A549 (cell line): ENCODE results near the gene SAP25.

Source experiments
- CHD4 ChIP-seq: fragments of 200-600 bp; sonication (generic); IDR thresholded peaks from 2 replicates; pipeline ENCODE4 v1.6.1; 2016; ENCODE audit warnings: antibody characterized with exemption, mild to moderate bottlenecking, borderline replicate concordance
- EHMT2 ChIP-seq: fragments of 200-600 bp; sonication (generic); IDR thresholded peaks from 2 replicates; pipeline ENCODE4 v1.6.1; 2016; ENCODE audit warnings: antibody characterized with exemption, low read depth, mild to moderate bottlenecking, moderate library complexity
- ESRRA ChIP-seq: fragments of 150-350 bp; IDR thresholded peaks from 2 replicates; pipeline ENCODE4 v1.6.1; 2014; ENCODE audit warnings: mild to moderate bottlenecking, low read length, borderline replicate concordance
- JUN ChIP-seq, 2 experiments: fragments of >200 bp; sonication (Bioruptor Twin); formaldehyde crosslinking; IDR thresholded peaks; 2 replicates in 1 of 2; 3 replicates in 1 of 2; pipeline ENCODE4 v1.6.1; 2016 to 2017
- KDM1A ChIP-seq: fragments of 200-600 bp; sonication (generic); IDR thresholded peaks from 2 replicates; pipeline ENCODE4 v1.6.1; 2016; ENCODE audit warnings: low read depth, mild to moderate bottlenecking
- PHF8 ChIP-seq: fragments of 200-600 bp; sonication (generic); IDR thresholded peaks from 2 replicates; pipeline ENCODE4 v1.6.1; 2016; ENCODE audit warnings: low read depth, mild to moderate bottlenecking, antibody characterized with exemption, moderate library complexity, borderline replicate concordance
- POLR2A ChIP-seq: IDR thresholded peaks from 2 replicates; pipeline ENCODE4 v1.6.1; 2012; ENCODE audit warnings: mild to moderate bottlenecking, low read length
- RAD21 ChIP-seq, 2 experiments: fragments of >200 bp in 1 of 2; sonication (Bioruptor Twin) in 1 of 2; formaldehyde crosslinking in 1 of 2; IDR thresholded peaks in 1 of 2; conservative IDR thresholded peaks in 1 of 2; 2 replicates in 1 of 2; 3 replicates in 1 of 2; pipeline ENCODE4 v1.6.1; 2012 to 2018; ENCODE audit warnings: inconsistent platforms in 1 of 2
- SREBF2 ChIP-seq: fragments of 450-650 bp; IDR thresholded peaks from 2 replicates; pipeline ENCODE4 v1.6.1; 2014; ENCODE audit warnings: mild to moderate bottlenecking, moderate library complexity
- USF2 ChIP-seq: fragments of 450-650 bp; IDR thresholded peaks from 2 replicates; pipeline ENCODE4 v1.6.1; 2014; ENCODE audit warnings: antibody characterized with exemption
- TF ChIP-seq, protein P1 (sequence below): fragments of >200 bp; sonication (Bioruptor Twin); formaldehyde crosslinking; IDR thresholded peaks from 3 replicates; pipeline ENCODE4 v1.5.1; 2016

DNA sequence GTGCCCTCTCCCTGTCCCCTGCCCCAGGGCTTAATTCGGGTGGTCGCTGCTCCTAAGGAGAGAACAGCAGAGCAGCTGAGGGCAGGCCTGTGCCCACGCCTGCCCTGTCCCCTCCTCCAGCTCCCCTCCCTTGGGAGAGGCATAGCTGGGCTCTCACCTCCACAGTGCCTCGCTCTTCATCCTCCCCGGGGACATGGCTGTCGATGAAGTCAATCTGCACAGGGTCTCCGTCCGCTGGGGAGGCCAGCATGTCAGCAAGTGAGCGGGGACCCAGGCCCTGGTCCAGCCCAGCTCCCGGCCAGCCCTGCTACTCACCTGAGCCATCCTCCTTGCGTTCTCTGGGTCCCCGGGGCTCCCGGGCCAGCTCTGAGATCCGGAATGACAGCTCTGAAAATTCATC is 3.8 kb upstream of the SAP25 start:
- TF ChIP-seq, protein P1, sequence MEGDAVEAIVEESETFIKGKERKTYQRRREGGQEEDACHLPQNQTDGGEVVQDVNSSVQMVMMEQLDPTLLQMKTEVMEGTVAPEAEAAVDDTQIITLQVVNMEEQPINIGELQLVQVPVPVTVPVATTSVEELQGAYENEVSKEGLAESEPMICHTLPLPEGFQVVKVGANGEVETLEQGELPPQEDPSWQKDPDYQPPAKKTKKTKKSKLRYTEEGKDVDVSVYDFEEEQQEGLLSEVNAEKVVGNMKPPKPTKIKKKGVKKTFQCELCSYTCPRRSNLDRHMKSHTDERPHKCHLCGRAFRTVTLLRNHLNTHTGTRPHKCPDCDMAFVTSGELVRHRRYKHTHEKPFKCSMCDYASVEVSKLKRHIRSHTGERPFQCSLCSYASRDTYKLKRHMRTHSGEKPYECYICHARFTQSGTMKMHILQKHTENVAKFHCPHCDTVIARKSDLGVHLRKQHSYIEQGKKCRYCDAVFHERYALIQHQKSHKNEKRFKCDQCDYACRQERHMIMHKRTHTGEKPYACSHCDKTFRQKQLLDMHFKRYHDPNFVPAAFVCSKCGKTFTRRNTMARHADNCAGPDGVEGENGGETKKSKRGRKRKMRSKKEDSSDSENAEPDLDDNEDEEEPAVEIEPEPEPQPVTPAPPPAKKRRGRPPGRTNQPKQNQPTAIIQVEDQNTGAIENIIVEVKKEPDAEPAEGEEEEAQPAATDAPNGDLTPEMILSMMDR = no peak
- TF ChIP-seq RAD21 (conservative IDR thresholded peaks at IDR 0.05 in 1 of 2, IDR thresholded peaks at IDR 0.05 in 1 of 2) = no peak
- TF ChIP-seq KDM1A = no peak
- no peak for TF ChIP-seq SREBF2
- no peak for TF ChIP-seq PHF8
- no peak for TF ChIP-seq ESRRA
- no peak for TF ChIP-seq EHMT2
- TF ChIP-seq JUN (IDR thresholded peaks at IDR 0.05) = no peak
- TF ChIP-seq USF2 = no peak
- no peak for TF ChIP-seq CHD4
- TF ChIP-seq POLR2A = no peak
